H1 (cell line): ENCODE data around the gene MGLL. TPM values are rescaled to one million over a fixed set of nuclear protein-coding genes. Genes with fewer than 3 reads are reported as not detected.

Source experiments
- CTCF ChIA-PET: fragments of 300-600 bp; sonication (Branson Sonifier 250); formaldehyde crosslinking; loops from one replicate; lab custom pipeline; 2021; ENCODE audit not compliant: partially characterized antibody; lab: Charles Lee
- POLR2A ChIA-PET: fragments of 300-600 bp; sonication (Branson Sonifier 250); formaldehyde crosslinking; loops from one replicate; lab custom pipeline; 2021; ENCODE audit warnings: inconsistent platforms; ENCODE audit not compliant: partially characterized antibody; lab: Charles Lee
- DNase-seq, 2 experiments: peaks; one replicate each; pipeline versions ENCODE4 v3.0.0 to v3.0.0-alpha.2; 2010 to 2022; ENCODE audit warnings: low spot score in 2 of 2, low read depth in 1 of 2, mixed read lengths in 1 of 2
- FAIRE-seq: peaks from 2 replicates; lab custom pipeline; 2011; peaks lifted over from hg19 to GRCh38; lab: Jason Lieb, UNC
- H2AFZ ChIP-seq: 2 replicates; pipeline ENCODE4 v1.8.1; 2012; ENCODE audit warnings: low read length, inconsistent platforms
- H2AK5ac ChIP-seq: 2 replicates; pipeline ENCODE4 v1.6.1; 2013; ENCODE audit warnings: low read depth, low read length
- H2BK120ac ChIP-seq: replicated peaks from 2 replicates; pipeline ENCODE3; 2013; ENCODE audit warnings: low read depth, low read length, inconsistent platforms
- H2BK12ac ChIP-seq: 2 replicates; pipeline ENCODE4 v1.6.1; 2013; ENCODE audit warnings: low read depth, low read length
- H2BK15ac ChIP-seq: 2 replicates; pipeline ENCODE4 v1.6.1; 2013; ENCODE audit warnings: low read length
- H2BK20ac ChIP-seq: 2 replicates; pipeline ENCODE4 v1.6.1; 2013; ENCODE audit warnings: low read length
- H2BK5ac ChIP-seq: 2 replicates; pipeline ENCODE4 v1.6.1; 2013; ENCODE audit warnings: low read depth, low read length
- H3K14ac ChIP-seq: 2 replicates; pipeline ENCODE4 v1.6.1; 2013; ENCODE audit warnings: inconsistent platforms; ENCODE audit not compliant: insufficient read length
- H3K18ac ChIP-seq: 2 replicates; pipeline ENCODE4 v1.6.1; 2013; ENCODE audit warnings: low read length; ENCODE audit errors: extremely low read depth
- H3K23ac ChIP-seq: 2 replicates; pipeline ENCODE4 v1.6.1; 2013; ENCODE audit warnings: inconsistent platforms; ENCODE audit not compliant: insufficient read length
- H3K23me2 ChIP-seq: 2 replicates; pipeline ENCODE4 v1.6.1; 2013; ENCODE audit warnings: low read depth, low read length
- H3K27ac ChIP-seq: 2 replicates; pipeline ENCODE4 v1.6.1; 2011; ENCODE audit warnings: low read depth, low read length, inconsistent platforms
- H3K27me3 ChIP-seq, 4 experiments: replicated peaks in 1 of 4; 1 replicate in 1 of 4; 2 replicates in 3 of 4; pipeline versions ENCODE4 v1.6.1 to v1.8.1; 2011 to 2013; ENCODE audit warnings: low read length in 3 of 4, mild to moderate bottlenecking in 3 of 4, inconsistent platforms in 2 of 4, mixed read lengths in 2 of 4, moderate library complexity in 1 of 4; ENCODE audit not compliant: control insufficient read depth in 3 of 4, insufficient read depth in 3 of 4; ENCODE audit errors: extremely low read depth in 1 of 4
- H3K36me3 ChIP-seq, 4 experiments: 2 replicates each; pipeline versions ENCODE4 v1.6.1 to v1.8.1; 2011 to 2013; ENCODE audit warnings: mild to moderate bottlenecking in 4 of 4, low read length in 3 of 4, moderate library complexity in 2 of 4, control low read depth in 1 of 4, inconsistent platforms in 1 of 4; ENCODE audit not compliant: insufficient read depth in 4 of 4, control insufficient read depth in 2 of 4
- H3K4ac ChIP-seq: replicated peaks from 2 replicates; pipeline ENCODE3; 2013; ENCODE audit warnings: low read length, low read depth, mixed read lengths, inconsistent platforms; ENCODE audit not compliant: insufficient read length
- H3K4me1 ChIP-seq, 4 experiments: replicated peaks in 1 of 4; 1 replicate in 1 of 4; 2 replicates in 3 of 4; pipeline versions ENCODE4 v1.6.1 to v1.8.1; 2011 to 2013; ENCODE audit warnings: low read length in 3 of 4, inconsistent platforms in 2 of 4, mixed read lengths in 1 of 4; ENCODE audit not compliant: insufficient read depth in 4 of 4, control insufficient read depth in 3 of 4
- H3K4me2 ChIP-seq, 2 experiments: 2 replicates each; pipeline versions ENCODE4 v1.6.1 to v1.8.1; 2011 to 2013; ENCODE audit warnings: low read depth in 2 of 2, low read length in 2 of 2, control low read depth in 1 of 2, inconsistent platforms in 1 of 2, mild to moderate bottlenecking in 1 of 2; ENCODE audit not compliant: insufficient read depth in 1 of 2
- H3K4me3 ChIP-seq, 4 experiments: fragments of 200-600, 300-600 bp in 1 of 4; sonication (generic), shearing (Covaris generic), sonication (Bioruptor Twin) in 1 of 4; 2 replicates each; pipeline versions ENCODE4 v1.5.1 to v1.8.1; 2011 to 2016; ENCODE audit warnings: low read length in 4 of 4, low read depth in 3 of 4, control low read depth in 2 of 4, inconsistent platforms in 2 of 4, mild to moderate bottlenecking in 2 of 4, mixed read lengths in 1 of 4, moderate library complexity in 1 of 4; ENCODE audit not compliant: insufficient read depth in 2 of 4; ENCODE audit errors: extremely low read depth in 1 of 4
- H3K56ac ChIP-seq: replicated peaks from 2 replicates; pipeline ENCODE3; 2013; ENCODE audit warnings: low read depth, mild to moderate bottlenecking, mixed read lengths, low read length, inconsistent platforms; ENCODE audit not compliant: insufficient read length
- H3K79me1 ChIP-seq: 2 replicates; pipeline ENCODE4 v1.6.1; 2013; ENCODE audit warnings: low read depth, low read length, control low read depth
- H3K79me2 ChIP-seq, 2 experiments: 2 replicates each; pipeline versions ENCODE4 v1.6.1 to v1.8.1; 2012 to 2013; ENCODE audit warnings: low read length in 2 of 2, mild to moderate bottlenecking in 2 of 2, inconsistent platforms in 1 of 2; ENCODE audit not compliant: insufficient read depth in 2 of 2, control insufficient read depth in 1 of 2
- H3K9ac ChIP-seq, 4 experiments: replicated peaks in 1 of 4; 1 replicate in 1 of 4; 2 replicates in 3 of 4; pipeline versions ENCODE4 v1.6.1 to v1.8.1; 2011 to 2013; ENCODE audit warnings: low read depth in 3 of 4, low read length in 3 of 4, control low read depth in 2 of 4, mild to moderate bottlenecking in 2 of 4, moderate library complexity in 2 of 4, inconsistent platforms in 1 of 4; ENCODE audit errors: extremely low read depth in 1 of 4
- H3K9me3 ChIP-seq, 2 experiments: 2 replicates each; pipeline versions ENCODE4 v1.6.1 to v1.8.1; 2012 to 2013; ENCODE audit warnings: mild to moderate bottlenecking in 2 of 2, moderate library complexity in 2 of 2, control low read depth in 1 of 2, inconsistent platforms in 1 of 2, low read depth in 1 of 2, low read length in 1 of 2, mixed read lengths in 1 of 2; ENCODE audit not compliant: insufficient read depth in 2 of 2
- H4K20me1 ChIP-seq, 2 experiments: replicated peaks in 1 of 2; 2 replicates each; pipeline versions ENCODE3 to v1.8.1; 2011 to 2013; ENCODE audit warnings: inconsistent platforms in 2 of 2, low read length in 2 of 2, mild to moderate bottlenecking in 1 of 2; ENCODE audit not compliant: insufficient read depth in 2 of 2, control insufficient read depth in 1 of 2
- H4K5ac ChIP-seq: 2 replicates; pipeline ENCODE4 v1.6.1; 2013; ENCODE audit warnings: low read length, low read depth, mixed read lengths, inconsistent platforms; ENCODE audit not compliant: insufficient read length
- H4K8ac ChIP-seq: 2 replicates; pipeline ENCODE4 v1.8.0; 2013; ENCODE audit warnings: mild to moderate bottlenecking, moderate library complexity, low read length, inconsistent platforms; ENCODE audit not compliant: insufficient read depth; ENCODE audit errors: extremely low read depth
- H4K91ac ChIP-seq: replicated peaks from 2 replicates; pipeline ENCODE3; 2013; ENCODE audit warnings: low read length, mixed read lengths, inconsistent platforms; ENCODE audit not compliant: insufficient read length
- ASH2L ChIP-seq: fragments of 200-600, 300-600 bp; sonication (generic); IDR thresholded peaks from one replicate; pipeline ENCODE4 v1.7.1; 2017; ENCODE audit warnings: low read length
- CBX8 ChIP-seq: fragments of 300-800, 300-1000 bp; sonication (generic); IDR thresholded peaks from 2 replicates; pipeline ENCODE4 v1.7.1; 2016; ENCODE audit warnings: low read depth, low read length, borderline replicate concordance
- EP300 ChIP-seq, 2 experiments: IDR thresholded peaks; 1 replicate in 1 of 2; 2 replicates in 1 of 2; pipeline ENCODE4 v1.6.1; 2011 to 2012; ENCODE audit warnings: low read depth in 2 of 2, low read length in 2 of 2, mild to moderate bottlenecking in 2 of 2, borderline replicate concordance in 1 of 2, inconsistent platforms in 1 of 2, moderate library complexity in 1 of 2
- SIN3A ChIP-seq, 2 experiments: IDR thresholded peaks in 1 of 2; conservative IDR thresholded peaks in 1 of 2; 2 replicates each; pipeline ENCODE4 v1.6.1; 2011 to 2012; ENCODE audit warnings: low read length in 2 of 2, improper control_type of control experiment in 1 of 2, low read depth in 1 of 2, mild to moderate bottlenecking in 1 of 2
- SIRT6 ChIP-seq: IDR thresholded peaks from one replicate; pipeline ENCODE4 v1.7.1; 2012; ENCODE audit warnings: low read length, inconsistent platforms
- SRF ChIP-seq: IDR thresholded peaks from 2 replicates; pipeline ENCODE4 v1.6.1; 2011; ENCODE audit warnings: mild to moderate bottlenecking, low read depth, low read length, moderate library complexity
- TBP ChIP-seq: IDR thresholded peaks from 2 replicates; pipeline ENCODE4 v1.6.1; 2011; ENCODE audit warnings: low read depth, low read length, improper control_type of control experiment
- TEAD4 ChIP-seq: IDR thresholded peaks from 2 replicates; pipeline ENCODE4 v1.6.1; 2012; ENCODE audit warnings: low read depth, low read length, inconsistent platforms, mixed read lengths
- polyA plus RNA-seq, 7 experiments: library from polyadenylated mRNA; depleted of rRNA in 3 of 7; stranded (reverse) in 5 of 7; unstranded in 2 of 7; fragments of >200 nt in 5 of 7; fragments of 200-250 nt in 2 of 7; gene quantifications; 1 replicate in 5 of 7; 2 replicates in 1 of 7; 4 replicates in 1 of 7; pipeline versions ENCODE4 v1.2.1 to v1.2.3, GENCODE V29; 2011 to 2013; ENCODE audit warnings: missing spikeins in 2 of 7, mixed read lengths in 2 of 7
- total RNA-seq: library from RNA; stranded (reverse); fragmentation: NEBNext Ultra II Directional; extraction: Animal tissue kit (Norgen Biotek cat#: 25700); gene quantifications from 2 replicates; pipeline ENCODE4 v1.2.1, GENCODE V29; 2021

Gene MGLL
- total and polyA plus RNA-seq, 2 of the 8 experiments (the other 6 are each of a cell fraction or from before 2014, with no cell fraction given): 0.05 to 0.34 TPM

DNA sequence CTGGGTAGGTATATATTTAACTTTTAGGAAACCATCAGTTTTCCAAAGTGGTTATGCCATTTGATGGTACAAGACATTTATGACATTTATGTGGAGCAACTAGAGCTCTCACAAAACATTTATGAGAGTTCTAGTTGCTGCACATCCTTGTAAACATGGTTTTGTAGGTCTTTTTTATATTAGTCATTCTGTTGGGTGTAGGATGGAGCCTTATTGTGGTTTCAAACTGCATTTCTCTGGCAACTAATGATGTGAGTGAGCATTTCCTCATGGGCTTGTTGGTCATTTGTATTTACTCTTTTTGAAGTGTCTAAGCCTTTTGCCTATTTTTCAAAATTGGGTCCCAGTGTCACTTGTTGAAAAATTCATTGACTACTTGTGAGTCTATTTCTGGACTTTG is 45.7 kb upstream of the MGLL start:
- Histone ChIP-seq H4K5ac (no peak overlapping the region), H3K4ac (no peak overlapping the region), H2BK15ac (no peak overlapping the region), H3K79me1 (no peaks in the 10 kb centered on the region), H2BK12ac (no peak overlapping the region), H3K27ac (no peak overlapping the region), H3K9ac (no peak overlapping the region), H2BK5ac (no peak overlapping the region), H3K4me2 (no peak overlapping the region)
- POLR2A ChIA-PET: no interaction called here
- TF ChIP-seq ASH2L: no peak
- no peak for TF ChIP-seq EP300 (IDR thresholded peaks at IDR 0.05; ENCODE audit: borderline replicate concordance in 1 of 2, low read depth in 2 of 2, low read length in 2 of 2)
- no peak for TF ChIP-seq SIN3A (conservative IDR thresholded peaks at IDR 0.05 in 1 of 2, IDR thresholded peaks at IDR 0.05 in 1 of 2; ENCODE audit: low read depth in 1 of 2, low read length in 2 of 2)
- no peak for TF ChIP-seq TBP
- no peak for TF ChIP-seq CBX8
- no peak for TF ChIP-seq TEAD4
- TF ChIP-seq SIRT6: no peak
- TF ChIP-seq SRF: no peak
- TF ChIP-seq, all 59 proteins: peak for 0
- no peaks in the 10 kb centered on the region for H3K27me3 ChIP-seq
- no peaks in the 10 kb centered on the region for H3K9me3 ChIP-seq
- no peak for FAIRE-seq
- H2BK120ac ChIP-seq: no peak overlapping the region
- H2BK20ac ChIP-seq: no peak overlapping the region
- H2AK5ac ChIP-seq: no peak overlapping the region
- H3K56ac ChIP-seq: no peak overlapping the region
- H3K36me3 ChIP-seq: no peaks in the 10 kb centered on the region
- no peaks in the 10 kb centered on the region for H3K79me2 ChIP-seq
- CTCF ChIA-PET: interaction anchor here (1.2 kb wide), 1 partner anchor 33 kb away, joined by 4 read pairs; no protein-coding TSS in a partner anchor
- no peak overlapping the region for H2AFZ ChIP-seq
- H3K4me1 ChIP-seq: no peaks in the 10 kb centered on the region
- no peak overlapping the region for H4K91ac ChIP-seq
- H3K18ac ChIP-seq: no peak overlapping the region
- no peak overlapping the region for H4K8ac ChIP-seq
- no peak overlapping the region for H3K14ac ChIP-seq
- no peak overlapping the region for H3K23ac ChIP-seq
- H4K20me1 ChIP-seq: no peaks in the 10 kb centered on the region
- no peak for DNase-seq
- H3K23me2 ChIP-seq: no peaks in the 10 kb centered on the region
- no peak overlapping the region for H3K4me3 ChIP-seq
